HG02678 (cell line): Measurements from ENCODE around the gene CCNO.

ENCODE experiments used
- ATAC-seq: cut with Tn5 transposase; IDR thresholded peaks from one replicate; pipeline ENCODE4 v1.9.1; 2021; ENCODE audit warnings: mild to moderate bottlenecking, moderate library complexity; ENCODE audit not compliant: unreplicated experiment

Gene CCNO

GRCh38 chr5:55223812-55224240 lies 9.6 kb downstream of the CCNO start:
- ATAC-seq = no peak

DNA sequence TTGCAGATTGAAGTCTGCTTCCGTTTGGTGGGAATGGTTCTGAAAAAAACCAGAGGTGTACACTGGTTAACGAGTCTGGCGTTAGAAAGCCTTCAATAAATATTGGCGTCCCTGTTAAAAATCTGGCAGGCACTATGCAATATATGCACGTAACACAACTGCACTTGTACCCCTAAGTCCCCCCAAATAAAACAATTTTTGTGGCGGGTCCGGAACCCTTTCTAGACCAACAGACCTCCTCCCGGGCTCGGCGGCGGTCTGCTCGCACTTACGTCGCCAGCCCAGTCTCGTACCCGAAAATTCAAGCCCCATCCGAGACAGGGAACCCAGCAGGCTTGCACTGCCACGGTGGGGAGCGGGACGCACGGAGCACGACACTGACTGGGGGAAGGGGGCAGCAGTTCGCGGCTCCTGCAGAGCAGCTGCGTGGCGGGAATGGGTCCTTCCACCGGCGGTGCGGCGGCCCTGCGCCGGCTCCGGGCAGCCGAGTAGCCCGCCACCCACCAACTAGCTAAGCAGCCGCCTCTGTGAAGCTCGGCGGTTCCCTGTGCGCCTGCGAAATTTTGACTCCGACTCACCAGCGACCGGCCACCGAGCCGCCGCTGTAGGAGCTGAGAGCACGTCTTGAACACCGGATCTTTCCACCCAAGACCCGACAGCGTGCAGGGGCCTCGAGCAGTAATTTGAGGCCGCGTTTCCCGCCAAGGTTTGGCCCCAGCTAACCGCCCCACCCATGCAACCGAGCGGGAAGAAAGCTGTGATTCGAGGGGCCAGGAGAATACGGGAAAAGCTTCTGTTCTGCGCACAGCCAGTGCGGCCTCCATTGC lies 10.2 kb downstream of the CCNO start:
- ATAC-seq = no peak

- no peak for ATAC-seq
These were observed 11.1 kb downstream of the CCNO start for GRCh38 chr5:55222092-55222984.

DNA sequence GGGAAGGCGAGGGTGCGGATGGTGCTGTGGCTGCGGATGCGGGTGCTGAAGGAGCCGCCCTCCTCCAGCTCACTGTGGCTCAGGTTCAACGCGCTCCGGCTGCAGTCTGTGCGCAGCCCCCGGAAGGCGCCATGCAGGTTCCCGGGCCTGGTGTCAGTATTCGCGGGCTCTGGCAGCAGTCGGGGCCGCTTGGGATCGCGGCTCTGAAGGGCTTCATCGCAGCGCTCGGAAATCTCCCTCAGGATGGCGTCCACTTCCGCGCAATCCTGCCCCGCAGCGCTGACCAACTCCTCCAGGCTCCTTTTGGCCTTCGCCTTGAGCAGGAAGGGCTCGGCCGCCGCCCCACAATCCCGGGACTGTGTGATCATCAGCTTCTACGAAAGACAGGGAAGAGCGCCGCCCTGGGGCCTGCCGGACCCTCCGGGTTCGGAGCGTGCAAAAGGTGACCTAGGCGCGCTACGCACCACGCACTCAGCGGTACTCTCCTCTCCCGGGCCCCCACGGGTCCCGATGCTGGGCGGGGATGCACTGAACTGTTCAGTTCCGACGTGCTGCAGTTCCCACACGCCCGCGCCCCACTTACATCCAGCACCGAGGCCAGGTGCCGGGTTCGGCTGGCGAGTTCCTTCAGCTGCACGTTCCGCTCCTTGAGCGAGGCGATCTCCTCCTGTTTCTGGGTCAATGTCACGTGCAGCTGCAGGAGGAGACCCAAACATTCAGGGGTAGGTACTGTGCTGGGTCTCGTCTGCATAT lies 12.8 kb downstream of the CCNO start:
- no peak for ATAC-seq

GRCh38 chr5:55219770-55220169 lies 13.6 kb downstream of the CCNO start:
- no peak for ATAC-seq

DNA sequence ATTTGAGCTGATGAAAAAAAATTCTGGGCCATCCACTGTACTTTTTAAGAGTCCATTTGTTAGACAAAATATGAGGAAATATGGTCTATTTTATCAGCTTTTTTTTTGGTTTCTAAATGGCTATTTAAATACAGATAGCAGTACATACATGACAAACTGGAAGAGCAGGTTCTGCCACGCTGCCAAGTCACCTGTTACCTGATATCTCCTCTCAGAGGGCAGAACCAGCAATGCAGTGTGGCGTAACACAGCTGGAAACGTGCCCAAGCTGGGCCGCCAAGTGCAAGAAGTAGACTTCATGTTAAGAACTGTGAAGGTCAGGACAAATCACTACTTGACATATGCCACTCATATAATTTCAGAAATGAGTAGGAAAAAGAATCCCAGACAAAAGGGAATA lies 14.4 kb downstream of the CCNO start:
- no peak for ATAC-seq

DNA sequence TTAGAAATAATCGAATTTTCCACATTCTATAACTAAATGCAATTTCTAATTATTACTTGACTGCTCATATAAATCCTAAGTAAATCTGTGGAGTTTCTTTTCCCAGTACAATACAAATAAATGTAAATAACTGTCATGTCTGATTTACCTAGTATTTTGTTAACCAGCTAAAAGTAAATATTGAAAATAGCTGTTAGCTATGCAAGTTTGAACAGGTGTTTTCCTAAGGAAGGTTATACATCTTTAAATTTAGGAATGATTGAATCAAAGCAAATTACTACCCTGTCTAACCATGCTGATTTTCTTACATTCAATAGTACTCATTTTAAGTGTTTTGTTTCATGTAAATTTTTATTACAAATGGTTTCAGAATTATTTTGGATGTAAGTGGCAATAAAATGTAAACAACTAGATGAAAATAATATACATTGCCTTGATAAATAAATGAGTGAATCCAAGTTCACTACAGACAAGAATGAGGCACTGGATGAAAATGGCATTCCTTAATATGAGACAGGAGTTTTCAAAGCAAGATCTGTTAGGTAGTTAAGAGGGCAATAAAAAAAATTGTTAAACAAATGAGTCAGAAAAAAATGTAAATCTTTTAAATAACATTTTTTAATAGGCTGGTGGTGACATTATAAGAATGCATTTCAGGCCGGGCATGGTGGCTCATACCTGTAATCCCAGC lies 22.1 kb downstream of the CCNO start:
- no peak for ATAC-seq

- no peak for ATAC-seq
These were observed 28.4 kb downstream of the CCNO start for GRCh38 chr5:55205001-55205400.

- ATAC-seq = no peak
These were observed 42.2 kb downstream of the CCNO start for GRCh38 chr5:55191165-55191564.

- ATAC-seq = no peak
These were observed 44.5 kb downstream of the CCNO start for GRCh38 chr5:55188656-55189540.

DNA sequence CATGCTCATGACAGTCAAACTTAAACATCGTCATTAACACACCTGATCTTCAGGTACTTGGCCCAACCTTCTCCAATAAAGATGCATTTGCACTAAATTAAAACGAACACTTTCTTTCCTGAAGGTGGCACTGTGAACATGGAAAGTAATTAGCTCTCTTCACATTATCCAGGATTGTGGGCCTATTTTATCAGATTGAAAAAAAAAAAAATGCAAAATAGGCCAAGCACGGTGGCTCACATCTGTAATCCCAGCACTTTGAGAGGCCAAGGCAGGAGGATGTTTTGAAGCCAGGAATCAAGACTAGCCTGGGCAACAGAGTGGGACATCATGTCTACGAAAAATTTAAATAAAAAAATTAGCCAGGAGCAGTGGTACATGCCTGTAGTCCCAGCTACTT lies 46.0 kb downstream of the CCNO start:
- no peak for ATAC-seq
